ENCODE data around the gene PSD2.
A peak's percentile ranks its signal among the peaks of the same experiment; 100 is the strongest.

The PSD2 gene

GRCh38 chr5:139795074-139796001 is at the start of gene PSD2:
PSD2 (plus strand) TSS chr5:139795808; CDS start chr5:139809441, 13,633 bp downstream.
- TF ChIP-seq GATA1 (IDR thresholded peaks at IDR 0.05; ENCODE audit: low read depth, low read length) (no peak), POLR2A (IDR thresholded peaks at IDR 0.05; ENCODE audit: low read length) (no peak)
- DNase-seq, result no peak

- TF ChIP-seq GATA1 (IDR thresholded peaks at IDR 0.05; ENCODE audit: low read depth, low read length), result no peak
- TF ChIP-seq POLR2A (IDR thresholded peaks at IDR 0.05; ENCODE audit: low read length), result no peak
- DNase-seq, result no peak
Observed at GRCh38 chr5:139746691-139747582, 48.7 kb upstream of the PSD2 start.

- TF ChIP-seq POLR2A (IDR thresholded peaks at IDR 0.05; ENCODE audit: low read length) (no peak), GATA1 (IDR thresholded peaks at IDR 0.05; ENCODE audit: low read depth, low read length) (no peak)
- DNase-seq, result peak; percentile 12 to 15
Observed at GRCh38 chr5:139747583-139748504, 47.8 kb upstream of the PSD2 start.

GRCh38 chr5:139748505-139748826 is 47.1 kb upstream of the PSD2 start:
- no peak for DNase-seq
- TF ChIP-seq POLR2A (IDR thresholded peaks at IDR 0.05; ENCODE audit: low read length), result no peak
- TF ChIP-seq GATA1 (IDR thresholded peaks at IDR 0.05; ENCODE audit: low read depth, low read length), result no peak

GRCh38 chr5:139749242-139749641 is 46.4 kb upstream of the PSD2 start:
- peak in 1 of 2 experiments; percentile 11 for DNase-seq
- TF ChIP-seq POLR2A (IDR thresholded peaks at IDR 0.05; ENCODE audit: low read length), result no peak
- no peak for TF ChIP-seq GATA1 (IDR thresholded peaks at IDR 0.05; ENCODE audit: low read depth, low read length)

GRCh38 chr5:139751236-139751635 is 44.4 kb upstream of the PSD2 start:
- no peak for DNase-seq
- TF ChIP-seq GATA1 (IDR thresholded peaks at IDR 0.05; ENCODE audit: low read depth, low read length) (no peak), POLR2A (IDR thresholded peaks at IDR 0.05; ENCODE audit: low read length) (no peak)

- DNase-seq, result no peak
- TF ChIP-seq GATA1 (IDR thresholded peaks at IDR 0.05; ENCODE audit: low read depth, low read length), result no peak
- TF ChIP-seq POLR2A (IDR thresholded peaks at IDR 0.05; ENCODE audit: low read length), result no peak
Observed at GRCh38 chr5:139752506-139753473, 42.8 kb upstream of the PSD2 start.

- TF ChIP-seq GATA1 (IDR thresholded peaks at IDR 0.05; ENCODE audit: low read depth, low read length) (no peak), POLR2A (IDR thresholded peaks at IDR 0.05; ENCODE audit: low read length) (no peak)
- DNase-seq, result no peak
Observed at GRCh38 chr5:139755892-139756671, 39.5 kb upstream of the PSD2 start.

GRCh38 chr5:139756971-139757370 is 38.6 kb upstream of the PSD2 start:
- TF ChIP-seq POLR2A (IDR thresholded peaks at IDR 0.05; ENCODE audit: low read length), result no peak
- TF ChIP-seq GATA1 (IDR thresholded peaks at IDR 0.05; ENCODE audit: low read depth, low read length), result no peak
- DNase-seq, result no peak

GRCh38 chr5:139757727-139758509 is 37.7 kb upstream of the PSD2 start:
- DNase-seq, result no peak

More at GRCh38 chr5:139757727-139758509, 37.7 kb upstream of the PSD2 start:
- TF ChIP-seq POLR2A (IDR thresholded peaks at IDR 0.05; ENCODE audit: low read length), result no peak
- no peak for TF ChIP-seq GATA1 (IDR thresholded peaks at IDR 0.05; ENCODE audit: low read depth, low read length)

Measured in erythroblast (primary cell).